Measurements from ENCODE around the gene SLC34A2. TPM values are rescaled to one million over a fixed set of nuclear protein-coding genes. Genes with fewer than 3 reads are reported as not detected.

Gene SLC34A2
- total and polyA plus RNA-seq, 2 of the 8 experiments (the other 6 are each of a cell fraction or from before 2014, with no cell fraction given), result 2.2 to 2.9 TPM

DNA sequence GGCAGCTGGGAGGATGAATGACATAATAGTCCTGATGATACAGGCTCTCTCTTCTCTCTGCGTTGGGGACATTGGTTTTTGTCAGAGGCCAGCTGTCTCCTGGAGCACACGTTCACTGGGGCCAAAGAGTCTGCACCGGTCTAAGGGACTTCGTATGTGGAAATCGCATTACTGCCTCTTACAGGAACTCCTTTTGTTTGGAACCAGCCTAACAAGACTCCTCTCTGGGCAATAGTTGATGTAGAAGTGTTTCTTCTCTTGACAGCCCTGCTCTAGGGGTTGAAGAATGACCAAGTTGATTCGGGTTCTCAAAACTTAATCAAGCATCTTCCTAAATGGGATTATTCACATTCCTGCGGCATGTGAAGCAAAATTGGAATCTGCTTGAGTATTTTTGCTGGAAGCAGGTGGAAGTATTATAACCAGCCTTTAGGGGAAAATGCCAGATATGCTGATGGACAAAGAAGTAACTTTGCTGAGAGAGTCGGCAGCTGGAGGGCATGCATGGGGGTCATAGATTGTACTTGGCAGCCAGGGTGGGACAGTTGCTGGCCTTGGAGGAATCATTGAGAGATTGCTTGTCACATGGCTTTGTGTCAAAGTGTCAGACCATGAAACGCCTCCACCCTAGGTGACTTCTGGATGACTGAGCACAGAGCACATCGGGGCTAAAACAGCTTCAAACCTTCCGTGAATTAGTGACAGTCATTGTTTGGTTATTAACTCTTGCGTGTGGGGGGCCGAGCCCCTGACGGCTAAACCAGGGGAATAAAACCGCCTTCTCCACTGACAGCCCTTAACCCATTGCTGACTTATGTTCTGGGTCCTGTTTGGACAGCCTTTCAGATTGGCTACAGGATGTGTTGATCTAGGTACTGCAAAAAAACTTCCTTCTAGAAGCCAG lies 34.4 kb upstream of the SLC34A2 start (continued):
- TF ChIP-seq CBX5 (IDR thresholded peaks at IDR 0.05; ENCODE audit: low read depth, low read length), result no peak
- no peak for TF ChIP-seq NANOG (IDR thresholded peaks at IDR 0.05; ENCODE audit: insufficient read depth, low read depth, low read length, poor library complexity, severe bottlenecking)
- TF ChIP-seq POLR2A (IDR thresholded peaks at IDR 0.05; ENCODE audit: control extremely low read depth in 1 of 2, low read depth in 2 of 2, low read length in 2 of 2), result no peak

Data from H1 (cell line).